Stimulated activated CD8-positive, alpha-beta memory T cell treated with anti-CD3 and anti-CD28 coated beads, Interleukin-7, amount 100 ng/mL, for 4 hours (primary cell): ENCODE measurements around the gene GMEB2.
"Not testable (repeated sequence)": the region's sequence is repeated elsewhere in the genome, so short reads cannot be mapped to it uniquely, and the experiment has no call there.

Experiments
- DNase-seq, 2 donors: peaks; one replicate each; pipeline ENCODE4 v3.0.0-alpha.2; 2020; ENCODE audit warnings: low read depth in 2 of 2

GMEB2 gene, protein sequence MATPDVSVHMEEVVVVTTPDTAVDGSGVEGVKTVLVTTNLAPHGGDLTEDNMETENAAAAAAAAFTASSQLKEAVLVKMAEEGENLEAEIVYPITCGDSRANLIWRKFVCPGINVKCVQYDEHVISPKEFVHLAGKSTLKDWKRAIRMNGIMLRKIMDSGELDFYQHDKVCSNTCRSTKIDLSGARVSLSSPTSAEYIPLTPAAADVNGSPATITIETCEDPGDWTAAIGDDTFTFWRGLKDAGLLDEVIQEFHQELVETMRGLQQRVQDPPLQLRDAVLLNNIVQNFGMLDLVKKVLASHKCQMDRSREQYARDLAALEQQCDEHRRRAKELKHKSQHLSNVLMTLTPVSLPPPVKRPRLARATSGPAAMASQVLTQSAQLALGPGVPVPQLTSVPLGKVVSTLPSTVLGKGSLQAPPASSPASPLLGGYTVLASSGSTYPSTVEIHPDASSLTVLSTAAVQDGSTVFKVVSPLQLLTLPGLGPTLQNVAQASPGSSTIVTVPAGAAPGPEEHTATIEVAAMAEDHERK

DNA sequence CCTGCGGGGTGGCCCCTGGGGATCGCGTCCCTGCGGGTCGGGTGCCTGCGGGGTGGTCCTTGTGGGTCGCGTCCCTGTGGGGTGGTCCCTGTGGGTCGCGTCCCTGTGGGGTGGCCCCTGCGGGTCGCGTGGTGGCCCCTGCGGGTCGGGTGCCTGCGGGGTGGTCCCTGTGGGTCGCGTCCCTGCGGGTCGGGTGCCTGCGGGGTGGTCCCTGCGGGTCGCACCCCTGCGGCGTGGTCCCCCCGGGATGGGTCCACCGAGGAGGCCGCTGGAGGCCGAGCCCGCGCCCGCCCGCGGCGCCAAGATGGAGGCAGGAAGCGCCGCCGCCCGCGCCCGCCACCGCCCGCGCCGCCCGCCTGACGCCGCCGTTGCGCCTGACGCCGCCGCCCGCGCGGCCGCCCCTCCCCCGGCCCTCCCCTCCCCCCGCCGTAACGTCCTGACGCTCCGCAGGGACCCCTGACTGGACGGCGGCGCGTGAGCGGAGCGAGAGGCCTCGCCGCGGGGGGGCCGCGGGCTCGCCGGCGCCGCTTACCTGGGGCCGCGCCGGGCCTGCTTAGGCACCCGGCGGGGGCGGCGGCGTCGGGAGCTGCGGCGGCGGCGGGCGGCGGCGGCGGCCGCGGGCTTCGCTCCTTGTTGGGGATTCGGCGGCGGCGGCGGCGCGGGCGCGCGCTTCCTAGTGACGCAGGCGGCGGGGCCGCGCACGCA, at the start of gene GMEB2:
Gene GMEB2 (minus strand): TSS at position 678 of the 705 bp plus-strand sequence. CDS start 7,704 bp downstream, outside the sequence.
- peak in 1 of 2 donors; percentile 71 for DNase-seq

DNA sequence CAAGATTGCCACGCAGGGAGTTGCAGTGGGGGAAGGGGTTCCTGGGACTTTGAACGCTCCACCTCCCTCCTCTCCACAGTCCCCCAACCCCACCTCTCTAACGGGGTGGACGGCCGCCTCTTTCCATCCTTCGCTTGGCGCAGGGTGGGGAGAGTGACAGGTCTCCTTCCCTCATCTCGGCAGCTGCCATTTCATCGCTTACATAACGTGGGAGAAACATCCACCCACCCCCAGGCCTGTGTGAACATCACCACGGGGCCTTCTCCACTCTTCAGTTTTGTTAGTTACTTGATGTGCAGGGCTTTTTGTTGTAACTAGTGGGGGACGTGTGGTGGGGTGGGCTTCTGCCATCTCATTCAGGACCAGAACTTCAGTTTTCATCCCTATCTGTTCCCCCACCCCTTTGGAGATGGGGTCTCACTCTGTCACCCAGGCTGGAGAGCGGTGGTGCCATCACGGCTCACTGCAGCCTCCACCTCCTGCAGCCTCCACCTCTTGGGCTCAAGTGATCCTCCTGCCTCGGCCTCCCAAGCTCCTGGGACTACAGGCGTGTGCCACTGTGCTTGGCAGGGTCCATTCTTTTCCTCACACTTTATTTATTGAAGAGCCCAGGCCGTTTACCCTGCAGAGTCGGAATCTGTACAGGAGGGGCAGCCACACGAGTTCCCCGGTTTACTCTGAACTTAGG, 48.9 kb upstream of the GMEB2 start:
- DNase-seq: no peak

DNA sequence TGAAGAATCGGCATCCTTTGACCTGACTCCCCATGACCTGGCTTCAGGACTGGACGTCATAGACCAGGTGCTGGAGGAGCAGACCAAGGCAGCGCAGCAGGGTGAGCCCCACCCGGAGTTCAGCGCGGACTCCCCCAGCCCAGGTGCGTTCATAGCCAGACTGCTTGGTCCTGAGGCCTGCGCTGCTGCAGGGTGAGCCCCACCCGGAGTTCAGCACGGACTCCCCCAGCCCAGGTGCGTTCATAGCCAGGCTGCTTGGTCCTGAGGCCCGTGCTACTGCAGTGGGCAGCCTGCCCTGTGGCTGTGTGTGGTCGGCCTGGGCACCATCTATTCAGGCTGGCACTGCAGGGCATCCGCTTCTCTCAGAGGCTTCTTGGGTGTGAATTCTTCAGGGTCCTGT, 47.0 kb upstream of the GMEB2 start:
- DNase-seq: no peak

DNA sequence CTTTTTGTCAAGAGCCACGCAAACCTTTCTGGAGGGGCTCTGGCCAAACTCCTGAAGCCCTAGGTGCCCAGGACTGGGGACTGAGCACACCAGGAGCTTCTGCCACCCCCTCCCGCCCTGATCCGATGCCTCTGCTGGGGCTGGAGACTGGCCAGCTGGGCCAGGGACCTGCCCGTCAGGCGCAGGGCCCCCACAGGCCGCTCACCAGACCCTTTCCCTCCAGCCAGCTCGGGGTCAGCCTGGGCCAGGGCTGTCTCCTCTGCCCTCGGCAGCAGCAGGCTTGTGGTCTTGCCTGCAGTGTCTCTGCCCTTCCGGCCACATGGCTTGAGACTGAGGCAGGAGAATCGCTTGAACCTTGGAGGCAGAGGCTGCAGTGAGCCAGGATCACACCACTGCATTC, 45.8 kb upstream of the GMEB2 start:
- DNase-seq: no peak

DNA sequence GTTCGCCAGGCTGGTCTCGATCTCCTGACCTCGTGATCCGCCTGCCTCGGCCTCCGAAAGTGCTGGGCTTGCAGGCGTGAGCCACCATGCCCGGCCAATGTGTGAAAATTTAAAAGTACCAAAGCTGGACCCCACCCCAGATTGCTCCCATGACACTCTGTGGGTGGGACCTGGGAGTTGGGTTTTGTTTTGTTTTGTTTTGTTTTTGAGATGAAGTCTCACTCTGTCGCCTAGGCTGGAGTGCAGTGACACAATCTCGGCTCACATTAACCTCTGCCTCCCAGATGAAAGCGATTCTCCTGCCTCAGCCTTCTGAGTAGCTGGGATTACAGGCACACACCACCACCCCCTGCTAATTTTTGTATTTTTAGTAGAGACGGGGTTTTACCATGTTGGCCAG, 44.8 kb upstream of the GMEB2 start:
- DNase-seq: not testable (repeated sequence)

DNA sequence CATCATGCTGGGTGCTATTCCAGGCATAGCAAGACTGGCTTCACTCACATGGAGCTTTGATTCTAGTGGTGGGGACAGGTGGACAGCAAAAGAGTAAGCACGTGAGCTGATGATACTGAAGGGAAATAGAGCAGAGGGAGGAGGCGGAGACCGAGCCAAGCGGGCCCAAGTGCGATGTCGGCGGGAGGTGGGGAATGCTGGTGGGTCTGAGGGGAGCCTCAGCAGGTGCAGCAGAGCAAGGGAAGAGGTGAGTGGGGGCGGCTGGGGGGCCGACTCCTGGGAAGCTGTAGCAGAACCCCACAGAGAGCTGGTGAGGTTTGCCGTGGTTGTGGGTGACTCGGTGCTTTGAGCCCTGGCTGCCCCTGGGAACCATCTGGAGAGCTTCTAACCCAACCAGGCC, 41.5 kb upstream of the GMEB2 start:
- DNase-seq: no peak

DNA sequence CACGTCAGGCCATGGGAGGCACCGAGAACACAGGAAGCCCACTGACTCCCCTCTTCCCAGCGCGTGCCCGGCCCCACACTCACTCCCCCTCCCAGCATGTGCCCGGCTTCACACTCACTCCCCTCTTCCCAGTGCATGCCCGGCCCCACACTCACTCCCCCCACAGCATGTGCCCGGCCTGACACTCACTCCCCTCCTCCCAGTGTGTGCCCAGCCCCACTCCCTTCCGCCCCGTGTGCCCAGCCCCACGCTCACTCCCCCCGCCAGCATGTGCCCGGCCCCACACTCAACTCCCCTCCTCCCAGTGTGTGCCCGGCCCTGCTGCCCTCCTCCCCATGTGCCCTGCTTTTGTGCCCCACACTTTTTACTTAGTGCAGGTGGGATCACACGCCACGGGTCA, 41.0 kb upstream of the GMEB2 start:
- DNase-seq: no peak

DNA sequence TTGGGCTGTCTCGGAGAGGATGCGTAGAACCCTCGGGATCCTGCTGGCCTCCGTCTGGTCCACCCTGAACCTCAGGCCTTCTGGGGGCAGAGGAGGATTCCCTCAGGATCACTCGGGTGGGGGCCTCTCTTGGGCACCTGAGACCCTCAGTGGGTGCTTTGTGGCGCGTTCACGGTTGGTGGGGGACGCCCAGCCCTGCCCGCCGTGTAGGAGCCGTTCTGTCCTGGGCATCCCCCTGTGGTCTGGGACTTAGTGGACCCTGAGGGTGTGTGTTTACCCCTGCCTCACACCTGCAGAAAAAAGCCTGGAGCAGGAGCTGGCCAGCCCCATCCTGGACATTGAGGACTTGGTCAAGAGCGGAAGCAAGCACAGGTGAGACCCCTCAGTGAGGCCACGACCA, 38.8 kb upstream of the GMEB2 start:
- DNase-seq: no peak

DNA sequence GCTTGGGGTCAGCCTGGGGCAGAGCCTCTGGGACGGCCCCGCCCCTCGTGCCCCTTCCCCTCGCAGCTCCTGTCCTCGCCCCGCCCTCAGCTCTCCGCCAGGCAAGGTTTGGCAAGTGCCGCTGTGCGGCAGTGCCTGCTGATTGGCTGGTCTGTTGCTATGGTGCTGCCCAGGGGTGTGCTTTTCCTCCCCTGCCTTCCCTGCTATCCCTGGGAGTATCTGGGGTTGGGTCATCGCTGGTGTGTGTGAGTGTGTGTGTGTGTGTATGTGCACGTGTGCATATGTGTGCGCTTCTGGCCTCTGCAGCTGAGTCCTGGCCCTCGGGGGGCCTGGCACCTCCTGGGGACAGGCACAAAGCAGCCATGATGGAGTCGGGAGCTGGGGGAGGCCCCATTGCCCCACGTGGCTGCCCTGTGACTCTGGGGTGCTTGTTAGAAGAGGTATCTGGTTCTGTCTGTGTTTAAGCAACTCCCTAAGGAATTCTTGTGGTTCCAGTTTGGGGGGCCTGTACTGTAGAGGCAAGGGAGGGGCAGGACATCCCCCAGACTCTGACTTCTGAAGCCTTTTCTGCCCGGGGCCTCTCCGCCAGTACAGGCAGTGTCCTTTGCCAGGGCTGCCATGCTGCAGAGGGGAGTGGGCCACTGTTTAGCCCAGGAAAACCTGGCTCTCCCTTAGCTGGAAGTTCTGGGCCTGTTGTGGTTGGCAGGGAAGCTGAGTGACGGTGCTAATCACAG, 38.1 kb upstream of the GMEB2 start:
- DNase-seq: no peak

DNA sequence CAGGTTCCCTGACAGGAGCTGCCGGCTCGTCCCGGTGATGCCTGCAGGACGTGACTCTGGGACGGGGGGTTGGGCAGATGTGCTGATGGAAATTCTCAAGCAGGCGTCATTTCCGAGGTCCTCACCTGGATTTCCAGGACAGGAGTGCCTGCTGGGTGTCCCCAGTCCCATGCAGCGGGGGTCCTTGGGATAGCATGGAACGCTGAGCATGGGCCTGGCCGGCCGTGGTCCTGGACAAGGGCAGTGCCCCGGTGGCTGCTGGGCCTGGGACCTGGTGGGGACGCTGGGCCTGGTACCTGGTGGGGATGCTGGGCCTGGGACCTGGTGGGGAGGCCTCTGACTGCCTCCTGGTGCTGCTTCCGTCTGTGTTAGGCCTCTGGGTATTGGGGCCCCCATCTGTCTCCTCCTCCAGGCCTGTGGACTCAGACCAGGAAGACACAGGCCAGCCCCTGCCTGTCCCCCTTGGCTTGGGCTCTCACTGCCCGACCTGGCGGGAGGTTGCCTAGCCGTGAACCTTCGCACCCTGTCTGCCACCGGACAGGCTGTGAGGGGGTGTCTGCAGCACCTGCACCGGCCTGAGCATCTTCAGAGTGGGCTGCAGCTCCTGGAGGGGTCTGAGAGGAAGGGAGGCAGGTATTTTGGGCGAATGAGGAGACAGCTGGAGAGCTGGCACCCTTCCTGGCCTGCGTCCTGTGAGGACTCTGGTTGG, 37.4 kb upstream of the GMEB2 start:
- DNase-seq: no peak

DNA sequence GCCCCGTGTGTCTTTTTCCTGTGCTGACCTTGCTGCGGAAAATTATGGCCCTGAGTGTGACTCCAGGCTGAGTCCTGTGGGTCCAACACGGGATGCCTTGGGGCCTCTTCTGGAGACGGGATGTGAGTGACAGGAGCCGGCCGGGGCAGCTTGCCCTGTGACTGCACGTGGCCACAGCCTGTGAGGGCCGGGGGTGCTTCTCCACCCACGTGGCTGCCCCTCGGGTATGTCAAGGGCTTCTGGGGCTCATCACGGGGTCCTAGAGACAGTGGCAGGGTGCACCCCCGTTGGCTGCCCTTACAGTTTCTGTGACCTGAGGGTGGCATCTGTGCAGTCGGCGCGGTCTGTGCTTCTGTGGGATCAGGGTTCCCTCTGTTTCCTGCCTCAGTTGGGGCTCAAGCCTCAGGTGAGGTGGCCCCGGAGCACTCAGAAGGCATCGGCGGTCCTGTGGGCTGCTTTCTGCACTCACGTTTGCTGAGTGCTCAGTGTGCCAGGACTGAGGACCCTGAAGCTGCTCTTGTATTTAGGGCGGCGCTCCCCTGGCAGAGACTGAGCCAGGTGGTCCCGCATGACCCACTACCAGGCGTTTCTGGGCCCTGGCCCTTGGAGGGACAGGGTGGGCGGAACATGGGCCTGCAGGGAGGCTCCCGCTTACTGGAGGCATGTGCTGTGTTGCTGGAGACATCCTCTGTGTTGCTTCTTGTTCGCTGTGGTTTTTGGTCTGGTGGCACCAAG, 36.6 kb upstream of the GMEB2 start:
- DNase-seq: no peak

DNA sequence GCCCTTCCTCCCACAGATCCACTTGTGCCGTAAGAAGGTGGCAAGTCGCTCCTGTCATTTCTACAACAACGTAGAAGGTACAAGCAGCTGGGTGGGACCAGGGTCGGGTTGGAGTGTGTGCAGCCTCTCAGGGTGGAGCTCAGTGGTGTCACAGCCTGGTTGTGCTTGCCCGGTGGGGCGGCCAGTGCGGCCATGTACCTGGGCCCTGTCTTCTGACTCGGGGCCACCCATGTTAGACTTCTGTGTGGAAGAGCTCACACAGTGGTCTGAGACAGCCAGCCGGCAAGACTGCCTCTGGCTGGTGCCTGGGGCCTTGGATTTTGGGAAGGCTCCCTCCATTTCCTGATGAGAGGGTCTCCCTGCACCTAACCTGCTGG, 35.9 kb upstream of the GMEB2 start:
- DNase-seq: no peak

DNA sequence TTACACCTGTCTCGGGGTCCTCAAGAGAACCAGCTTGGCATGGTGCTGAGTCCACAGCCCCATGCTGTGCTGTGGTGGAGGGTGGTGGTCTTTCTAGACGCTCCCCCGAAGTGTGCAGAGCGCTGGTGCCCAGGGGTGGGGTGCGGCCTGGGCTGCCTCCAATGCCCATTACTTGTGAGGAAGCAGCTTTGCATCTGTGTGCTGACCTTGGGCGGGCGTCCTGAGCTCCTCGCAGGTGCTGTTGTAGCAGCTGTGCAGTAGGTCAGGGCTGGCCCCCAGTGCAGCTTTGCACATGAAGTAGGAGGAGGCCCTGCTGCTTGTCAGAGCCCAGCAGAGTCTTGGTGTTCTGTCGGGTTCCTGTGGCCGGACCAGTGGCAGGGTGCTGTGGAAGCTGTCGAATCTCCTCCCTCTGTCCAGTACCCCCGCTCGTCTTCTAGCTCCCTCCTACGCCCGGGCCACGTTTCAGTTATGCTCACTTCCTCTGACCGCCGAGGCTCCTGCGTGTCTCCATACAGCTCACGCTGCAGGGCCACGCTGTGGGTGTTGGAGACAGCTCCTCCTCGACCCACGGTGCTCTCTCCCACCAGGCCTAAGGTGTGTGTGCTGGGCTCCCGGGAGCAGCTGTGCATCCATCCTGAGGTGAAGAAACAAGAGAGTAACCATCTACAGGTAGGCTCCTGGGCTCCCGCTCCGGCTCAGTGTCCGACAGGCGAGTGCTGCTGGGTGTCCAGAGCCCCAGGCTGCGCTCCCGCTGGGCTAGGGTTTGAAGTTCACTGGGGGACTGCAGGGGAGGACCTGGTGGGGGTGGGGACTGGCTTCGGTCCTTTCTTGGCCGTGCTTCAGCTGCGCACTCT, 35.3 kb upstream of the GMEB2 start:
- no peak for DNase-seq

DNA sequence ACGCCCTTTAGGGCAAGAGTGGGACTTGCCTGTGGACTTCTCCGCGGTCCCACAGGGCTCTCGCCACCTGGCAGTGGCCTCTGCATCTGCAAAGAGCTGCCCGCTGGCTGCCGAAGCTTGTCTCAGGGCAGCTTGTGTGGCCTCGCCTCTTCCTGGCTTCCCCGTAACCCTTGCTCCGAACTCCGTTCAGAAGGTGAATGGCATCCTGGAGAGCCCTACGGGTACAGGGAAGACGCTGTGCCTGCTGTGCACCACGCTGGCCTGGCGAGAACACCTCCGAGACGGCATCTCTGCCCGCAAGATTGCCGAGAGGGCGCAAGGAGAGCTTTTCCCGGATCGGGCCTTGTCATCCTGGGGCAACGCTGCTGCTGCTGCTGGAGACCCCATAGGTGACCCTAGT, 34.2 kb upstream of the GMEB2 start:
- DNase-seq: no peak

DNA sequence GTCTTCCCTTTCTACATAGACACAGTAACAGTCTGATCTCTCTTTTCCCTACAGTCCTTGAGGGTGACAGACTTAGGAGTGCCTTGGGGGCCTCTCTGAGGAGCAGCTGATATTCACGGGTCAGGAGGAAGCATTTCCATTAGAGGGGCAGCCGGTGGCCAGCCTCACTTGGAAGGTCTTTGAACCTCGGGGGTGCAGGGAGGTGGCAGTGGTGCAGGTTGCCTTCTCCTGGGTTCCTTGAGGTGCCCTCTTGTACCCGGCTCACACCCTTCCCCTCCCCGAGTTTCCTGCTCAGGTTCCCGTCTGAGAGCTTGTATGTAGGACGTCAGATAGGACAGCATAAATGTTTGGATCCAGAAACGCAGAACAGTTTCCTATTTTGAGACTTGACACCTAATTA, 33.7 kb upstream of the GMEB2 start:
- no peak for DNase-seq

DNA sequence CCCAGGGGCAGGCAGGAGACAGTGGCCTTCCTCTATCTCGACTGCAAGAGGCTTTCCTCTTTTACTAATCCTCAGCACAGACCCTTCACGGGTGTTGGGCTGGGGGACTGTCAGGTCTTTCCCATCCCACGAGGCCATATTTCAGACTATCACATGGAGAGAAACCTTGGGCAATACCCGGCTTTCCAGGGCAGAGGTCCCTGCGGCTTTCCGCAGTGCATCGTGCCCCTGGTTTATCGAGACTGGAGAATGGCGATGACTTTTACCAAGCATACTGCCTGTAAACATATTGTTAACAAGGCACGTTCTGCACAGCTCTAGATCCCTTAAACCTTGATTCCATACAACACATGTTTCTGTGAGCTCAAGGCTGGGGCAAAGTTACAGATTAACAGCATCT, 33.3 kb upstream of the GMEB2 start:
- not testable (repeated sequence) for DNase-seq

DNA sequence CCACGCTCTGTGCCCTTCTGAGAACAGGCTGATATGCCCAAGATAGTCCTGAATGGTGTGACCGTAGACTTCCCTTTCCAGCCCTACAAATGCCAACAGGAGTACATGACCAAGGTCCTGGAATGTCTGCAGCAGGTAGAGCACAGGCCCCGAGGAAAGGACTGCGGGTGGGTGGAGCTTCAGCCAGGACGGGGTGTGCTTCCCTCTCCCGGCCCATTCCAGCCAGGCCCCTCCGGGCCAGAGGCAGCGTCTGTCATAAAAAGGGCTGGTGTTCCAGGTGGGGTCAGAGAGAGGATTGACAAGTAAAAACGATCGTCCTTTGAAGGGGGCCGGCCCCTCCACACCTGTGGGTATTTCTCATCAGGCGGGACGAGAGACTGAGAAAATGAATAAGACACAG, 32.5 kb upstream of the GMEB2 start:
- DNase-seq: no peak

DNA sequence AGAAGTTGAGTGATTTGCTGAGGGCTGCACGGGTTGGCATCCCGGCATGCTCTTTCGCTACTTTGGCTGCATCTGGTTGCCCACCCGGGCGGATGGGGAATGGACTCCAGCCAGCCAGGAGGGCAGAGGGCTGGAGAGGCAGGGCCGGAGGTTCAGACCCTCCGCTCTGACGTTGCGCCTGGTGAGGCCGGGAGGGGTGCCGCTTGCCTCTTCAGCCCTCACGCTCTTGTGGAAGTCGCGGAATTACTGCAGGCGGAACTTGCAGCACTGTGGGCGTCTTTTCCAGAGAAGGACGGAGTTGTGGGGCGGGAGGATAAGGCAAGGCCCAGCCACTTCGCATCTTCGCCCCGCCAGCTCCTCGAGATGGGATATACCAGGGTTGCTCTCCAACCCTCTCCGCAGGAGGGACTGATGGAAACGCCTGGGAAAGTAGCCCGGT, 31.9 kb upstream of the GMEB2 start:
- no peak for DNase-seq

DNA sequence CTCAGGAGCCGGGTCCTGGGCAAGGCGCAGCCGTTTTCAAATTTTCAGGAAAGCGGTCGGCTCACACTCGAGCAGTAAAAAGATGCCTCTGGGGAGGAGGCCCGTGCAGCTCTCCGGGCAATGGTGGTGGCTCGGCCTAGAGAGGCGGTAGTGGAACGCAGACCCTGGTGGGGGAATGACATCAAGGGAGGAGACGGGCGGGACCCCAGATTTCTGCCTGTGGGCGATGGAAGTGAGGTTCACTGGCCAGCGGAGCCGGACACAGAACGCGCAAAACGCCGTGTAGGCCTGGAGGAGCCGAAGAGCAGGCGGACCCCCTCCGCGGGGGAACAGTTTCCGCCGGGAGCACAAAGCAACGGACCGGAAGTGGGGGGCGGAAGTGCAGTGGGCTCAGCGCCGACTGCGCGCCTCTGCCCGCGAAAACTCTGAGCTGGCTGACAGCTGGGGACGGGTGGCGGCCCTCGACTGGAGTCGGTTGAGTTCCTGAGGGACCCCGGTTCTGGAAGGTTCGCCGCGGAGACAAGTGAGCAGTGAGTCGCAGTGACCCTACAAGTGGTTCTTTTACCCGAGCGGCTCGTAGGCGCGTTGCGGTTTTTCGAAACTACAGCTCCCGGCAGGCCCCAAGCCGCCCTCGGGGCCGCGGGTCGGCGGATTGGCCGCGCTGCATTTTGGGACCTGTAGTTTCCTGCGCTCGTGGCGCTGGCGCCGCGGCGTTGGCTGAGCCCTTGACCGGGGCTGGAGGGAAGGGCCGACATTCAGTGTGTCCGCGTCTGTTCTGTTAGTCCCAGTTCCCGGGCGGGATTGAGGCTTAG, 31.2 kb upstream of the GMEB2 start, which contains the start of gene RTEL1:
Gene RTEL1 (plus strand): TSS at position 376 of the 812 bp plus-strand sequence. CDS start 1,091 bp downstream, outside the sequence.
- peak; percentile 76 to 82 for DNase-seq
